ENCODE results near the gene KLF7.

KLF7 gene

DNA sequence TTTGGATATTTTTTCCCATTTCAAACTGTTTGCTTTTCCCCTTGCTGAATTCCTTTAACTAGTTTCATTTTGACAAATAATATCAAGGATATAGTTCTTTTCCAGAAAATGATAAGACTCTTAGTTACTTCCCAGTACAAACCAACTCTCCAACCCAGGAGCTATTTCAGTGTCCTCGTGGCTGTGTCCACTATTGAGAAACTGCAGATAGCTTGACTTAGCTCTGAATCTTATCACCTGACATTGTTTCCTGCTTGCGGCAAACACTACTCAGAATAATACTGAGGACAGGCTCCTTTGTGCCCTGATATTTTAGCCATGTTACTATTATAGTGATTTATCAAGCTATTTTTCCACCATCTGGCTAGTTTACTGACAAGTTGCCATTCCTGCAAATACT, 74.6 kb downstream of the KLF7 start:
- DNase-seq (ENCODE audit: low read depth): no peak

DNA sequence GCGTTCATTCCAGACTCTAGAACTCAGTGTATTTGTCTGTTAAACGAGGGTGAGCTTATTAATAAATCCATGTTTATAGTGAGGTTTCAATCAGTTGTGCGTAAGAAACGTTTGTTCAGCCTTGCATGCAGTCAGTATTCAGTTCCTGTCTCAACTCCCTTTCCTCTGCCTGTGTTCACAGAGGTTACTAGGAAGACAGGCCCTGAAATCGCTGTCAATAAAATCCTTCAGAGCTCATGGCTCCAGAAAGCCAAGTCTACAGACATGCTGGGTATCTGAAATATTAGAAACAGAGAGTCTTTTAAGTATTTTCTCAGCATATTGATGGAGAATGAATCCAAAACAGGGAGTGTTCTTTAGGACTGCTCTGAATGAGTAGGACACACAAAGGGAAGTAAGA, 75.4 kb downstream of the KLF7 start:
- DNase-seq (ENCODE audit: low read depth): no peak

DNA sequence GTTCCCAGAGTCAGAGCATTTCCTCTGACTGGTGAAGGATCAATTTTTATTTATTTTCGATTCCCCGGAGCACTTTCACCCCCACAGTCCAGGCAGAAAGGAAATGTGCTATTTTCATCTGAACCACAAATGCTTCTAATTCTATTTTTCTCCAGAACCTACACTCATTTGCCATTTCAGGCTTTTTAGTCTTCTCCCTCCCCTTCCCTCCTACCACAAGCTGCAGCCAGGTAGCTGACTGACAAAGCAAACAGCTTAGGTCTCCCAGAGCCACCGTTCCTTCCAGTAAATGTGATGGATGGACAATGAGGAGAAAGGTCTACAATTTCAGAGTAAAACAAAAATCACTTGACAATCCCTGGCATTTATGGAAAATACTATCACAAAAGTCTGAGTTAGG, 76.9 kb downstream of the KLF7 start:
- DNase-seq (ENCODE audit: low read depth): no peak

DNA sequence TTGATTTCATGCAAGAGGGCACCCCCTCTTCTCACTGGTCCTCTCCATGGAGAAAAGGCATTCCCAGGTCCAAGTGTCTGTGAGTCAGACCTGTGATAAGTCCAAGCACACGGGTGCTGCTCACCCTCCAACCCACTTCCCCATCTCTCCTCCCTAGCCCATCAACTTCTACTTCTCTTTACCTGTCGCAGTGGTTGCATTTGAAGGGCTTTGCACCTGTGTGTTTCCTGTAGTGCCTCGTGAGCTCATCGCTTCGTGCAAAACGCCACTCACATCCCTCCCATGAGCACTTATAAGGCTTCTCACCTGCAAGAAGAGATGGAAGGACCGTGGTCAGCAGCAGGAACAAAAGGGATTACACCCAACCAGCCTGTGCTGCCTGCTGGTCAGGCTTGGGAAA, 77.5 kb downstream of the KLF7 start:
- no peak for DNase-seq (ENCODE audit: low read depth)

DNA sequence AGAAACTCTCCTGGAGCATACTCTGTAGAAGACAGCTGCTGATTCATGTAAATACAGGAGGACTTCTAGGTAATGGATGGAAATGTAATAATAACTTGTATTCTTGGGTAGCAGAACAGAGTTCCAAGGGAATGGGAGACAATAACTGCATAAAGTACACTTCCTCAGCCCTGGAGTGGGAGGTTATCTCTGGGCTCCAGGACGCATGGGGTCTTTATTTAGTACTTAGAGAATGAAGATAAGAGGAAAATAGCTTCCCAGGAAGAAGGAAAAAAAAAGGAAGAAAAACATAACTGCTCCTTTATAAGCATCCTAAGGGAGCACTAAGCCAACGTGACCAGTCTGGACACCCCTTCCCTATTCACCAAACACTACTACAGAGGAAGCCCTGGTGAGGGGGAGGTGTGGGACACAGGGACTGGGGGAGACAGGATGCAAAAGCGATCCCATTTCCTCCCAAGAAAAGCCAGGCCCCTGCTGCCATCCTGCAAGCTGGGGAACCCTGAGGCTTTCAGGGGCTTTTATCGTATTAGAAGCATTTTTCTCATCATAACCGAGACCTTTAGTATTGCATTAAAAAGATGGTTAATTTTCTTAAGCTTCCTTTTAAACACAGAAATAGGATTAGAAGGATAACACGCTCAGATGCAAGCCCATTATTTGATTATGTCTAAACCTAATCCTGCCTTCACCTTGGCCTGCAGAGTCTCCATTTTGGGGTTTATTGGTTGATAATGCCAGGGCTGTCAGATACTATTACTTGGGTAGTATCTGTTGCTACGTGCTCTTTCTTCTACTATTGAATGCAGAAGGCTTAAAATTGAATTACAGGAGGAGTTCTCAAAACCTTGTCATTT, 78.5 kb downstream of the KLF7 start:
- DNase-seq (ENCODE audit: low read depth): no peak

DNA sequence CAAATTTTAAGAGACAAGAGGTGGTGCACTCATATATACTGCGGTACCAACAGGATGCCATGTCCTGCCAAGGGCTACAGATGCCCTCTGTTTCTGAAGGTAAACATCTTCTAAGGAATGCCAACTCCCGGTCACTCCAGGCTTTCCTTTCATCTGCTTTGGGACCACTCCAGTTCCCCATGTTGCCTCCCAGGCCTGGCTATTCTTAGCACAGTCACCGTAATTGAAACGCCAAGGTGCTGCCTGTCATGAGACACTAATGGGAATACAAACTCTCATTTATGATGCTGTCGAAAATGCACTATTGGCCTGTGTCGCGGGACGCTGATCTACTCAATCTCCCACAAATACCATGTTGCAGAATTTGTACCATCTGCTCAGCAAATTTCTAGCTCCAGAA, 79.6 kb downstream of the KLF7 start:
- no peak for DNase-seq (ENCODE audit: low read depth)

DNA sequence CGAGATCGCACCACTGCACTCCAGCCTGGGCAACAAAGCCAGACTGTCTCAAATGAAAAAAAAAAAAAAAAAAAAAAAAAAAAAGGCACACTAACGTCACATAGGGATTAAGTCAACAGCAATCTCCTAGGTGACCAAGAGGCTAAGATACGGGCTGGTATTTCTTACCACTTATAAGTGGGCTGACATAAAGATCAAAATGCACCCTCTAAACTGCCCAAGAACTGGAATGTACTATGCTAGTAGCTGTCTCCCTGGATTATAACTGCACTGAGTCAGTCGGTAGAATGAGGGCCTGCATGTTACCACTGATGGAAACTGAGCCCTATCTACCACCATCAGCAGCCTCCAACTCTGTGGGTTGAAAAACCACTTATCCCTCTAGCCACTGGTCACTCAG, 80.6 kb downstream of the KLF7 start:
- DNase-seq (ENCODE audit: low read depth): no peak

DNA sequence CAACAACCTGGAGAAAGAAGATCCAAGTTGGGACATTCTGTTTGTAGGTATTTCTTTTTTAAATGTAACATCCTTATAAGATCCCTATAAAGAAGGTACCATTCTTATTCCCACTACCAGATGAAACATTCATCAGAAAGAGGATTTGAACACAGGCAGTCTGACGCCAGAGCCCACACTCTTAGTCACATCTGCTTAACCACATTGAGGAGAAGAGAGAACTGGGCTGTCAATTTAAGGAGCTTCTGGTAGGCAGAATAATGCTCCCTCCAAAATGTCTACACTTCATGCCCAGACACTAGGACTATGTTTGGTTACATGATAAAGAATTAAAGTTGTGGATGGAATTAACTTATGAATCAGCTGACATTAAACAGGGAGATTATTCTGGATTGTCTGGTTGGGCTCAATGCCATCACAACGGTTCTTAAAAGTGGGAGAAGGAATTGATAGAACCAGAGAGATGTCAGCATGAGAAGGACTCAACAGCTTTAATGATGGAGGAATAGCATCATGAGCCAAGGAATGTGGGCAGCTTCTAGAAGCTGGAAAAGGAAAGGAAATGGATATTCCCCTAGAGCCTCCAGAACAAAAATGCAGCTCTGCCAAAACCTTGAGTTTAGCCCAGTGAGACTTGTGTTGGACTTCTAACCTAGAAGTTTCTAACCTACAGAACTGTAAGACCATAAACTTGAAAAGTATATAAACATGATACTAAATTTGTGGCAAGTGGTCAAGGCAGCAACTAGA, 82.2 kb downstream of the KLF7 start:
- DNase-seq (ENCODE audit: low read depth): no peak

DNA sequence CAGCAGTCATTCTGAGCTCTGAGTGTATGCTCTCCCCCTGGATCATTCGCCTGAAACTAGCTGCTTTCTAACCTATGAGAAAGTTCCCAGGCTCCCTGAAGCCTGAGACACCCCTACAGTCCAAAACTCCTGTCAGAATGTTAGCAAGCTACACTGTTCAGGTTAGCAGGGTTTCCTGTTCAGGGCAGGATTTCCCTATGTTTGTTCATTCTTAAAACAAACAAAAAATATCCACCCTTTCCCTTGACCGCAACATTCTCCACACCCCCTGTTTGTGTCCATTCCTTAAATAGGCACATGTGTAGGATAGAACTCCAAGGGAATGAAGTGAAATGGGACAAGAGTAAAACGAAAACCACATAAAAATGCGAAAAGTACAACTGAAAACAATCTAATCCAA, 83.1 kb downstream of the KLF7 start:
- DNase-seq (ENCODE audit: low read depth): no peak

DNA sequence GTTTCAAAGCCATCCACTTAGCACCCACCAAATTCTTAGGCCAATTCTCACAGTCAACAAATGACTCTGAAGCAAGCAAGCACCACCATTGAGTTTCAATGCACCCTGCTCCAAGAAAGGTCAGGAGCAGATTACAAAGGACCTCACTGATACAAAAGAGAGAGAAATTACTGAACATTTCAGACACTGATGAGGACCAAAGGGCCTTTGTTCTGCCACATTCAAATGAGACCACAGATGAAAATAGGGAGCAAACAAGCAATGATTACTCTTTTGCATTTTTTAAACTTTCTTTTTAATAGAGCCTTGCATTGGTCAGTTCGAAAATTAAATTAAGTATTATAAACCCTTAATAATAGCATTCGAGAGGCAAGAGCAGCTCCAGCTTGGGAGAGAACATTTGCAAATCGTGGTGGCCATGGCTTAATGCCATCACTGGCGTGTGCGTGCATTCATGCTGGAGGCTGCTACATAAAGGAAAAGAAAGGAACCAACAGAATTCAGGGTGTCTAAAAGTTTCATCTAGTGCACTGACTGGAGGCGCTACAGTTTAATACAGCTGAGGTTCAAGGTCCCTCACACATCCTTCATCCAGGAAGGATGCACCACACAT, 87.5 kb downstream of the KLF7 start:
- DNase-seq (ENCODE audit: low read depth): no peak

DNA sequence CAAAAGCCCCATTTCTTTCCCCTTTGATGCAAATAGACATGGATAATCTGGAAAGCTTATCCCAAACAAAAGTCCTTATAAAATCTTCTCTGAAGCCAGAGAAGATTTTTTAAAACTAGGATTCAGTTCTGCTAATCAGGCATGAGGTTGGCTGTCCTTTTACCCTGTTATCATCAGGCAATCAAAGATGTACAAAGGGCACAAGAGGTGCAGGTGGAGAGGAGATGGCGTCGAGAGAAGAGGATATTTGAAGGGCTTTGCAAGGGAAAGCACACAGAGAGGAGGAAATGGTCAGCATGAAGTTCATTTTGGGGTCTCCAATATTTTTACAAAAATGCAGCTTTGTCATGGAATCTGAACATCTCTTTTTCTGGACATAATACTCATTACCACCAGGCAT, 88.5 kb downstream of the KLF7 start:
- DNase-seq (ENCODE audit: low read depth): no peak

DNA sequence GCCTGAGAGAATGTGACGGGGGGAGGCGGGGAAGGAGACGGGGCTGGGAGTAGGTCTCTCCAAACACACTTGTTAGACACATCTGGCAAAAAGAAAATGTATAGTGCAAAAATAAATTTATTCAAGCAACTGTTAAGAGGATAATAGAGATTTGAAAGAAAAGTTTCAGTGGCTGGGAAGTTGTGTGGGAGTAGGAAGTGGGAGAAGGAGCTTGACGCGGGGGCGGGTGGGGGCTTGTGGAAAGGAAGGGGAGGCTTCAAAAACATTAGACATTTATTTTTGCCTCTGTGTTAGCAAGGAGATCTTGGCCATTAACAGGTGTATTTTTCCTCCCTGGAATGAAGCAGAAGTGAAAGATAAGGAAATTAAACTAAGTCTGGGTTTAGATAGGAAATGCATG, 90.3 kb downstream of the KLF7 start:
- no peak for DNase-seq (ENCODE audit: low read depth)

DNA sequence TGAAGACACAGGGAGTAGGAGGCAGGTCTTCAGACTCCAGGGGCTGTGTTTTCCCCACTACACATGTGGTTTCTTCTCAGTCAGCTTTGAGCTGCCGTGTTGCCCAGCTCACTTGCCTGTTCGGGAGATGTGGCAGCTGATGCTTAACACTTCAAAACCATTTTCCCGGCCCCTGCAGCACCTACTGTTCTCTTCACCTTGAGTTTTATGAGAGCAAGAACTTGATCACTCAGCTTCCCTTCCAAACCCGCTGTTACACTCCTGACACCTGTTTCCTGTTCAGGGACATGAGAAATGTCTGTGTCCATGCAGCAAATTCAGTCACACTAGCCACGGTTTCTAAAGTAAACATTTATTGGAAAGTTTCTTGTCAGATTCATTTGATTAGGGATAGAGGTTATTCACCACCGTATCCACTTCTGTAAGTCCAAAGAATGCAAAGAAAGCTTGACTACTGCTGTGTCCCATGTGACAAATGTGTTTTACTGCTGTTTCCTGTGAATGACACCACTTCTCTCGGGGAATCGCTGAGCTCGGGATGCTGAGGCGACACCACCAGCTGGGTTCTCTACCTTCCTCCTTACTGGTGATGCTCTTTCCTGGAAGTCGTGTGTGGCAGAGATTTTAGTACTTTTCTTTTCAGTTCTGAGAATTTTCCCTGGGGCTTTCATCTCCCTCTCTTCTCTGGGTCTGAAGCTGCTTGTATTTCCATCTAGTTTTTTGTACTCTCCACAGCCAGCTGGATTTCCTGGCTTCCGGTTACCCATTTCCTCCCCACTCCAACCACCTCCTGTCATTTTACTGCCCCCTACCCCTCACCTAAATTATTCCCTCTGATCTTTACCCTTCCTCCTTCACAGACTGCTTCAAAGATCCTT, 91.7 kb downstream of the KLF7 start:
- no peak for DNase-seq (ENCODE audit: low read depth)

DNA sequence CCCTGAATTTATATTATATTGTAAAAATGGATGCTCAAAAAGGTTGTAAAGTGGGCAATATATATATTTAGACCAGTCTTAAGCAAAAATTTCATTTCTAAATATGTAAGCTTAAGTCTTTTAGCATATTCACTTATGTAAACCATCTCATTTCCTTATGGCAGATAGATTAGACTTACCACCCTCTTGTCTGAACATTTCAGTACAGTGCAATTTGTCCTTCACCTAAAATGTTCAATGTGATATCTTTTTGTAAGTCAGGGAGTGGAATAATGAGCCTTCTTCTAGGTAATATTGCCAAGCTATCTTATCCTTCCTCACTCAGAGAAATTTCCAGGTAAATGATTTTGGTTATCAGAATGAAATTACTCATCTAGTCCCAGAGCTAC, 92.3 kb downstream of the KLF7 start:
- no peak for DNase-seq (ENCODE audit: low read depth)

DNA sequence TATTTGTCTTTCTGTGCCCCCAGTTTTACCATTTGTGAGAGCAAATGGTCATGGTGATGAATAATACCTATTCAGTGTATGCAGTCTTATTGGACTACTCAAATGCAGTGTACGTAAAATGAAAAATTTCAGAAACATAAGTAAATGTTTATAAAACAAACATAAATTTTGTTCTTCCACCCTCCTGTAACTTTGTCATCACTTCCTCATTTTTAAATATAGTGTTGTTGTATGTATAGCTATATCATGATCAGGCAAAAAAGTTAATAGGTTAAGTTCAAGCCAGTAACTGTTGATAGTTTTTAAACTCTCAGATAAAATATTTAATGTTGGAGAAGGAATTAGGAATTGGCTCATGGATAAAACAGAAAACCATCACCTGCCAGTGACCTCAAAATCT, 93.2 kb downstream of the KLF7 start:
- no peak for DNase-seq (ENCODE audit: low read depth)

DNA sequence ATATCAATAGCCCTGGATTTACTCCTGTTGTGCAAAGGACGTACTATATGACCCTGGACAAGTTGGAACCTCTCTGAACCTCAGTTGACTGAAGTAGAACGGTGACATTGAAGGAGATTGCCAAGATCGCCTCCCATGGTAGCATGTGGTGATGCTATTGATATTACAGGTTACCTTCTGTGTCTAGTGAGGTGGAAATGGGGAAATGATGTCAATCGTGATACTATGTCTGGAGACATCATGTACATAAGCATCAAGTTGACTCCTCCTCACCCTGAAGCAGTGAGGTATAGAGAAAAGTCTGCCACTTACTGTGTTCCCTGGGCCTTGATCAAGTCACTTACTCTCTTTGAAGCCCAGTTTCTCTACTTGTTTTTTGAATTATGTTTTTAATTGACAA, 93.9 kb downstream of the KLF7 start:
- no peak for DNase-seq (ENCODE audit: low read depth)

DNA sequence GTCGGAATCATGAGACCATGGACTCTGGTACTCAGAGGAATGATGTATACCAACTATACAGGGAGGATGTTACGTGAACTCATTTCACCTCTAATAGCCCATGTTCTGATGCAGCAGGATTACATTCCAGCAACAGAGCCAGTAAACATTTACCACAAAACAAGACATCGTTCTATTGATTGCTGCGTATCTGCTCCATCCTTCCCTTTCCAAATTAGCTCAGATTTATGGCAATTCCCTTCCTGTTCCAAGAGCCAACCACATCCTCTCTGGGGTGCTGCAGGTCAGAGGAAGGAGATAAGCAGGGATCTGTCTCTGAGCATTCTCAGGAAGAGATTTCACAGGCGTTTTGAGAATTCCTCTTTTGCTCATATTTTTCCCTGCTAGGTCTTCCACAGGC, 98.3 kb downstream of the KLF7 start:
- no peak for DNase-seq (ENCODE audit: low read depth)

DNA sequence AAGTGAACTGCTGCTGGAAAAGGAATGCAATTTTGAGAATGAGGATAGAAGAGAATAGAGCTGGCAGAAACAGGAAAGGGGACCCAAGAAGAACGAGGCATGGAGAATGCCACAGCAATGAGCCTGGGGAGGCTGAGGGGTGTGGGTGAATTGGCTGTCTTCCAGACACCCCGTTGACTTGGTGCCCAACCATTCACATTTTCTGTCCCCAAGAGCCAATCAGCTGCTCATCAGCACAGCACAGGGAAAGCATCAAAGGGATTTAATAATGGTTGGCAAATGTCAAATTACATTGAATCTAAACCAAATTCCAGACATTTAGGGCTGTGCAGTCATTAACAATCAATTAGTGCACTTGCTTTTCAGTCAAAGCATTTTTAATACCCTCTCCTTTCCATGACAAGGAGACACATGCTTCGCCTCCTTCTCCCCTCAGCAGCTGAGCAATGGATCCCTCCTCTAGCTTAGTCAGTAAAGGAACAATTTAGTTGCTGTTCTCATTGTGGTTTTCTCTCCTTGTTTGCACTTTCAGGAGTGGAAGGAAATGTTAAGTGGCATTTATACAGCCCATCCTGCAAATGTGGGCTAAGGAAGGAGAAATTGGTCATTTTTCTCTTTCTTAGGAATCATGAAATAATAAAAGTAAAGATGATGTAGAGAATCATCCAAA, 98.8 kb downstream of the KLF7 start:
- DNase-seq (ENCODE audit: low read depth): no peak

DNA sequence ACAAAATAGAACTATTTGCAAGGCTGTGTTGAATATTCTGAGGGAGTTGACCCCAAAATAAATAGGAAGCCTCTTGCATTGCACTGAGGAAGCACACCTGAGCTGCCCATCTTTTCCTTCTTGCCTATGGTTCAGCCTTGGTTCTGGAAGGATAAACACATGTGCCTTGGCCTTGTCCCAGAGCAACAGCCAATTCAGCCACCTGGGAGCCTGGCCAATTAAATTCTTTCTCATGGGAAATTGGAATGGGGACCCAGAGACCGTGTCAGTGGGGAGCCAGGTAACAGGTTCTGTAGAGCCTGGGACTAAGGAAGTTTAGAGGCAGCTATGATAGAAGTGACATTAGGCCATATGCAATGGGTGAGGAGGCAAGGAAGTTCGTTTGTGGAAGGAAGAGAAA, 99.6 kb downstream of the KLF7 start:
- no peak for DNase-seq (ENCODE audit: low read depth)

DNA sequence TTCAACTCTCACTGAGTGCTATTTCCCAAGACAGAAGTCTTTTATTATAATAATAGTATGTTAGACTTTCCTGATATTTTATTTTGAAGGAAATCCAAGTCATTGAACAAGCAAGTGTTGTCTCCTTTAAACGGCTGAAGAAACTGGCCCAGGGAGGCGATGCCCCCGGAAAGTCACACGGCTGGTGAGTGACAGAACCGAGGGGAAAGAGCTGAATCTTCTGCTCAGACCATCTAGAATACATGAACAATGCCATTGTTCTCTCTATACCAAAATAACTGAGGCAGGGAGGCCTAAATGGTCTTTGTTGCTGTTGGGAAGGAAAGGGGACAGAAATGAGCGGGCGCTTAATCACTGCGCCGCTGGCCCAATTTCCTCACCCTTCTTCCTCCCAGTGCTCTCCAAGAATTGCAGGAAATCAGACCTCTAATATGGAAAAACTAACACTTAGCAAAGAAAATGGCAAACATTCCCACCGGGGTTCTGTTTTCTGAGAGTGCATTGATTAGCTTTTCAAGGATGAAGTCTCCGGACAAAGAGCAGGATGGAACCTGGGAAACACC, 101.5 kb downstream of the KLF7 start:
- no peak for DNase-seq (ENCODE audit: low read depth)

DNA sequence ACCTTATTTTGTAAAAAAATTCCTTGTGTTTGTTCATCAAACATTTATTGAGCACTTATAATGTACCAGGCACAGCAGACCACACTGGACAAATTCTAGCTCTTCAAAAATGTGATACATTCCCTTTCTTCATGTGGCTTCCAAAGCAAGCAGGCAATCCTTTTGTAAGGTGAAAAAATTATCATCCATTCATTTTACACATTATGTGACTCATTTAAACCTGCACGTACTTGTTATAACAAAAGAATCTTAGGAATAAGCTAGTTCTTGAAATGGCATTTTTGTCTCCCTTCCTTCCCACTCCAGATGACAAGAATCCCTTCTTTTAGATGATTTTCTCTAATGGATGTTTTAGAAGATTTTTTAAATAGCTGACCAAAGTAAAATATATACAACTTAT, 104.6 kb downstream of the KLF7 start:
- DNase-seq (ENCODE audit: low read depth): no peak

All from activated T-cell treated with anti-CD3 and anti-CD28 coated beads for 1 hour (primary cell).